ENCODE results near the gene SLC35F2. TPM values are rescaled to one million over a fixed set of nuclear protein-coding genes. Genes with fewer than 3 reads are reported as not detected.

Gene SLC35F2
- 8.3 and 9.1 TPM in 2 replicates for total RNA-seq

GRCh38 chr11:107858217-107859070, at the start of gene SLC35F2:
Gene SLC35F2, minus strand, starts transcription at chr11:107858787. Its CDS starts 20 bp downstream, at chr11:107858767.

Other genes with a start within 250 kb of the SLC35F2 start
- not detected in 2 replicates for gene SLN, start 146.7 kb downstream of the SLC35F2 start, total RNA-seq
- not detected in 2 replicates for gene RAB39A, start 69.7 kb upstream of the SLC35F2 start, total RNA-seq
- gene CUL5, start 150.1 kb upstream of the SLC35F2 start, total RNA-seq: 20.7 and 22.8 TPM in 2 replicates